A549 treated with RU486 at 1 μM for 4 hours (cell line): ENCODE results near the gene PLK5. TPM values are rescaled to one million over a fixed set of nuclear protein-coding genes. Genes with fewer than 3 reads are reported as not detected.

ENCODE experiments used
- total RNA-seq: library from RNA; stranded (reverse); fragments of 200-300 nt; extraction: Qiagen RNA extraction; gene quantifications from 5 replicates; pipeline ENCODE4 v1.2.3, GENCODE V29; 2022; ENCODE audit warnings: low read depth

Gene PLK5, protein sequence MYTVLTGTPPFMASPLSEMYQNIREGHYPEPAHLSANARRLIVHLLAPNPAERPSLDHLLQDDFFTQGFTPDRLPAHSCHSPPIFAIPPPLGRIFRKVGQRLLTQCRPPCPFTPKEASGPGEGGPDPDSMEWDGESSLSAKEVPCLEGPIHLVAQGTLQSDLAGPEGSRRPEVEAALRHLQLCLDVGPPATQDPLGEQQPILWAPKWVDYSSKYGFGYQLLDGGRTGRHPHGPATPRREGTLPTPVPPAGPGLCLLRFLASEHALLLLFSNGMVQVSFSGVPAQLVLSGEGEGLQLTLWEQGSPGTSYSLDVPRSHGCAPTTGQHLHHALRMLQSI
- not detected in 5 replicates for total RNA-seq

DNA sequence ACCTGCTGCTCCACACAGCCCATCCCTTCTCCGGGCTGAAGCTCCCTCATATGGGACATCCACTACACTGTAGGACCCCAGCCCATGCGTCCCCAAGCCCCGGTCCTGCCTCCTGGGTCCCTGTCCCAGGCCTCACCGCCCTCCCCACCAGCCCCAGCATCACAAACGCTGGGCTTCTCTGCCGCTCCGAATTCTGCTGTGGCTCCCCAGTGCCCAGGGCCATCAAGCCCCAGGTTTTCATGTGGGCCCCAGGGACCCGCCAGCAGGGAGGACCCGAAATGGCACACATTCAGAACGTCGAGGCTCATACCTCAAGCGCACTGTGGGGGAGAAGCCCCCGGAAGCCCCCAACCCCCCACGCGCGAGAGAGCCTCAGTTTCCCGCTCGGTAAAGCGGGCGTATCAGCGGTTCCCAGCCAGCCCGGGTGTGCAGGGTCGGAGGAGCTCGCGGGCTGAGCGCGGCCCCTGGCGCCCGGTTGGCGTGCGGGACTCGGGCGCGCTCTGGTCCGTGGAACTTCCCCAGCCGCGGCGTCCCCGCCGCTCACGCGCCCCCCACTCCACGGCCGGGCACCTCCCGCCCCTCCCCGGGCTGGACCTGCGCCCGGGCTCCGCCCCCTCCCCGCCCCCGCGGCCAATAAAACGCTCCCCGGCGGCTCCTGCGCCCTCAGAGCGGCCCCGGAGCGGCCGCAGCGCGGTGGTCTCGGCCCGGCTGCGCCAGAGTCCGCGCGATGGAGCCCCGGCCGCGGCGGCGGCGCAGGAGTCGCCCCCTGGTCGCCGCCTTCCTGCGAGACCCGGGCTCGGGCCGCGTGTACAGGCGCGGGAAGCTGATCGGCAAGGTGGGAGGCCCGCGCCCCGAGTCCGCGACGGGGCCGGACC, at the start of gene PLK5:
PLK5 (plus strand) TSS at position 666 of the 875 bp plus-strand sequence. CDS start 2,920 bp downstream, outside the sequence.

DNA sequence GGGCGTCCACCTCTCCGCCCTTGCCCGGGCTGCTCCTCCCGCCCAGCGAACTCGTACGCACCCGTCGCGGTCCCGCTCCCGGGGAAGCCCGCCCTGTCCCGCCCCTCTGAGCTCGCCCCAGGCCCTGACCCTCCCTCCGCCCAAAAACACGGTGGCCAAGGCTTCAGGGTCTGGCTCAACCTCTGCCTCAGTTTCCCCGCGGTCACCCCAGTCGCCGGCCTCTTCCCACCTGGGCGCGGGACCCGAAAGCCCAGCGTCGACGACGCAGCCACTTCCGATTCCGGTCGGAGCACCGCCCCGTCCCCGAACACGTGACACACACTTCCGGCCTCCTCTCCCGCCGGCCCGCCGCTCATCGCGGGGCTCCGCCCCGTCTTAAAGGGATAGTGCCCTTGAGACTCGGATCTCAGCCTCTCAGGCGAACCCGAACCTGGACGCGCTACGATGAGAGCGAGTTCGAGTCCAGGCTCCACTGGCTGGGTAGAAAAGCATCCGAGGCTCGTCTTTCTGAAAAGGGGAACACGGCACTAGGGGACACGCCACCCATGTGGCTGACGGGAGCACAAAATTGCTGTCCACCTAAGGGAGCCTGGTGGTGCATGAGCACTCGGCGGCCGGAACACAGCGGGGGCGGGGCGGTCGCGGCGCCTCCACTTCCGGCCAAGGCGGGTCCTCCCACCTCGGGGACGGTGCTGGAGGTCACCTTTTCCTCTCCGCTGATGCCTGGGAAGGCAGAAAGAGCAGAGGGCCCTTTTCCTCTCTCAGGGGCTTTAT, 44.8 kb upstream of the PLK5 start, which contains the start of gene C19orf25:
C19orf25 (minus strand) TSS at position 282 of the 774 bp plus-strand sequence. CDS start 312 bp downstream, outside the sequence.

DNA sequence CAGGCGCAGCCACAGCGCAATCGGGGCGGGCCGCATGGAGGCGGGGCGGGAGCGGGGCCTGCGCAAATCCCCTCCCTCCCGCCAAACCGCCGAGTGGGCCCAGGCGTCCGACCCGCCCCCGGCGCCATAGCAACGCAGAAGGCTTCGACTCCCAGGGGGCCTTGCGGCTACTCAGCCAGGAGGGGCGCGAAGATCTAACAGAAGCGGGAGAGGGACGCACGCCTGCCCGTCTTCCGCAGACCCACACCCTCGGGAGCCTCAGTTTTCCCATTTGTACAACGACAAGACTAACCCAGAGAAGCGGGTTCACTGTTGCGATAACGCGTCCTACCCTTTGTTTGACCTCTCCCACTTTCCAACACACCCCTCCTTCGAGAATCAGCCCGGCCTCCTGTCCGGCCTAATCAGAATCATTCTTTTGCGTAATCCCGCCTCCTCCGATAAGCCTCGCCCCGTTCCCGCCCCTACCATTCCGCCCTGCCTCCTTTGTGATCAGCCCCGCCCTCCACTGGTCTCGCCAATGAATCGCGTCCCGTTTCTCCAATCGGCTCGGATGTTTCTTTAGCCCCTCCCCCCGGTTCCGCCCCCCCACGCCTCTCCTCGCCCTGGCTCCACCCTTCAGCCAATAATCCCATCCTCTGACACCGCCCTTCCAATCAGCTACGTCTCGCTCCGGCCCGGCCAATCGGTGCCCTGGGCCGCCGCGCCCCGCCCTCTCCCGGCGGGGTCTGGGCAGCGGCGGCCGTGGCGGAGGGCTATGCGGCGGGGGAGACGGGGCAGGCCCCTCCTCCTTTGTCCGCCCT, 33.4 kb upstream of the PLK5 start, which contains the start of gene PCSK4:
PCSK4 (minus strand) TSS at position 40 of the 803 bp plus-strand sequence; CDS start at position 36, 4 bp downstream.

DNA sequence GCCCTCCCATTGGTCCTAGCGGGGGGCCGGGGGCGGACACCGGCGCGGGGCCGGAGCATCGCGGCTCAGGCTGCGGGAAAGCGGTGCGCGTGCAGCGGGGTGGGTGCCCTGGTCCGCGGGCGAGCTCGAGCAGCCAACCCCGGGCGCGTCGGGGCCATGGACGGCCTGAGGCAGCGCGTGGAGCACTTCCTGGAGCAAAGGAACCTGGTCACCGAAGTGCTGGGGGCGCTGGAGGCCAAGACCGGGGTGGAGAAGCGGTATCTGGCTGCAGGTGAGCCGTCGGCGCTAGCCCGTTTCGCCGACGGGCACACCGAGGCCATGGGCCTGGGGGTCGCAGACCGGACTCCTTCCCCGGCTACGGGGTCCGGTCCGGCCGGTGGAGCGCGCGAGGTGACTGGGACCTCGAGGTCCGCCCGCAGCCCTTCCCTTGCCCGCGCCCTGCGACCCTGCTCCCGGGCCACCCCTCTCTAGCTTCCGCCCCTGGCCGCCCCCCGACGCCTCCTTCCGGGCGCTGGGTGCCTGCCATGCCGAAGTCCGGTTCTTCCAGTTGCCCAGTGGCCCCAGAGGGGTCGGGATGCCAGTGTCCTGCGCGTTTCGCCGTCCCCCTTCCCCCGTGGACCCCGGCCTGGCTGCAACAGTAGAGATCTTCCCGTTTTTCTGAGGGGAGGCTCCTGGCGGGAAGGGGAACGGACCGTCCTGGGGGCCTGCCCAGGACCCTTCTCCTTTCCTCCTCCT, 32.6 kb upstream of the PLK5 start, which contains the start of gene REEP6:
REEP6 (plus strand) TSS at position 68 of the 735 bp plus-strand sequence; CDS start at position 157, 89 bp downstream.

DNA sequence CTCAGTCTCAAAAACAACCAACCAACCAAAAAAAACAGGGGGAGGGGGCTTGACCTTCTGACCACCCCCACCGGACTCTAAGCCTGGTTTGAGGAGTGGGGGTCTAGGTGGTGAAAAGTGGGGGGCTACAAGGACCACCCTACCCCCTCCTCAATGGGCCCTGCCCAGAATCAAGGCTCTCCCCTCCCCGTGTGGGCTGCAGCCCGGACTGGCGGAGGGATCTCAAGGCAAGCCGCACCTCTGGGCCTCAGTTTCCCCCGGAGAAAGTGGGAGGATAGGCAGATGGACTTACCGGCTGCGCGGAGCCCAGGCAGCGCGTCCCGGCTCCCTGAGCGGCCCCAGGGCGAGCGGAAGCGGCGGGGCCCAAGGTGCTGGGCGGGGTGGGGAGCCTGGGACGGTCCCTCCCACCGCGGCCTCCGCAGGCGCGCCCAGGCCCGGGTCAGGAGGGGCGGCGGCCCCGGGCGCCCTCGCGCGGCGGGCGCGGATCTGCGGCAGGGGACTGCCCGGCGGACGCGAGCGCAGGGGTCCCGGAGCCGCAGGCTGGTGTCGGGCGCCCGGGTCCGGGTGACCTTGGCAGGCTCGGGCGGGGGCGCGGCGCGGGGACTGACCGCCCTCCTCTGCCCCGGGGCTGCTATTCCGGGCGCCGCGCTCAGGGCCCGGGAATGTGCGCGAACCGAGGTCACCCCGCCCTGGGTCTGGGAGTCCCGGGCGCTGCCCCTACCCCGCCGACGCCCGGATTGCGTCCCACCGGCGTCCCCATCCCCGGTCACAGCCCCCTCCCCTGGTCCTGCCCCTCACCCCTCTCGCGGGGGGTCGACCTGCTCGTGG, 11.0 kb upstream of the PLK5 start, which contains the start of gene ADAMTSL5:
ADAMTSL5 (minus strand) TSS at position 349 of the 828 bp plus-strand sequence. CDS start 2,076 bp downstream, outside the sequence.

DNA sequence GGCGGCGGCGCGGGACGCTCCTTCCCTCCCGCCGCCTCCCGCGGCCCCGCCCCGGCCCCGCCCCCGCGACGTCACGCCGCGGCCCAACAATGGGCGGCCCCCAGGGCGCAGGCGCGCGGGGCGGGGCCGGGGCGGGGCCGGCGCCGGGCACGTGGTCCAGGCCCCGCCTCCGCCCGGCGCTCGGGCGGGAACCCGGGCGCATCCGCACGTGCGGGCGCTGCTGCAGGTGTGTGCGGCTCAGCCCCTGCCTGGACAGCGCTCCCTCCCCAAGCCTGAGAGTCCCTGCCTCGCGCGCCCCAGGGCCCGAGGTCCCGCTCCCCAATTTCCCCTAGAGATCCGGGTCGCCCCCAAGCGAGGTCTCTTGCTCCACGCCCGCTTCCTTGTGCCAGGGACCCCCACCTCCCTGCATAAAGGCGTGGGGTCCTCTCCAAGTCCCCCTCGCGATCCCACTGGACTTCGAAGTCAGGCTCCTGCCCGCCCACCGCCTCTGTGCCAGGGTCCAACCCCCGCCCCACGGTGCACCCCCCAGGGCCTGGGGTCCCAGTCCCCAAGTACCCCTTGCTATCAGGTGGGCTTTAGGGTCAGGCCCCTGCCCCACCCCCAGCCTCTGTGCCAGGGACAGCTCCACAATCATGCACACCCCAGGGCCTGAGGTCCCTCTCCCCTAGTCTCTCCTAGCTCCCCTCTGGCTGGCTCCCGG, 44.6 kb downstream of the PLK5 start, which contains the start of gene MEX3D:
MEX3D (minus strand) TSS at position 6 of the 700 bp plus-strand sequence. CDS start 267 bp downstream, outside the sequence.

Other genes with a start within 250 kb of the PLK5 start
- 49.3 to 93.2 TPM (median 86.5 TPM) in 5 replicates for gene FAM174C, start 248.5 kb upstream of the PLK5 start, total RNA-seq
- 0.95 to 2.7 TPM (median 1.9 TPM) in 5 replicates for gene EFNA2, start 238.2 kb upstream of the PLK5 start, total RNA-seq
- 64.5 to 83.8 TPM (median 67.2 TPM) in 5 replicates for gene NDUFS7, start 140.2 kb upstream of the PLK5 start, total RNA-seq
- 23.9 to 43.1 TPM (median 40.5 TPM) in 5 replicates for gene GAMT, start 122.5 kb upstream of the PLK5 start, total RNA-seq
- gene DAZAP1, start 116.5 kb upstream of the PLK5 start, total RNA-seq: 85.0 to 111 TPM (median 101 TPM) in 5 replicates
- 1,330 to 2,073 TPM (median 1,926 TPM) in 5 replicates for gene RPS15, start 85.7 kb upstream of the PLK5 start, total RNA-seq
- 0.69 to 2.1 TPM (median 1.3 TPM) in 5 replicates for gene APC2, start 74.0 kb upstream of the PLK5 start, total RNA-seq
- gene C19orf25, start 44.9 kb upstream of the PLK5 start, total RNA-seq: 11.0 to 20.5 TPM (median 16.4 TPM) in 5 replicates
- gene PCSK4, start 33.7 kb upstream of the PLK5 start, total RNA-seq: 0.48 to 1.0 TPM (median 0.92 TPM) in 5 replicates
- 3.8 to 5.9 TPM (median 5.4 TPM) in 5 replicates for gene REEP6, start 32.9 kb upstream of the PLK5 start, total RNA-seq
- gene ADAMTSL5, start 11.1 kb upstream of the PLK5 start, total RNA-seq: 2.6 to 3.8 TPM (median 2.8 TPM) in 5 replicates
- 6.6 to 14.1 TPM (median 13.2 TPM) in 5 replicates for gene MEX3D, start 44.2 kb downstream of the PLK5 start, total RNA-seq
- 28.2 to 52.2 TPM (median 47.2 TPM) in 5 replicates for gene MBD3, start 68.8 kb downstream of the PLK5 start, total RNA-seq
- 93.4 to 214 TPM (median 164 TPM) in 5 replicates for gene UQCR11, start 81.4 kb downstream of the PLK5 start, total RNA-seq
- gene TCF3, start 128.5 kb downstream of the PLK5 start, total RNA-seq: 45.9 to 72.5 TPM (median 61.9 TPM) in 5 replicates
- gene ONECUT3, start 229.4 kb downstream of the PLK5 start, total RNA-seq: not detected in 5 replicates